Ishikawa (cell line): Measurements from ENCODE around the gene SLC27A5.

Experiments used
- CEBPB ChIP-seq: IDR thresholded peaks from 2 replicates; pipeline ENCODE4 v1.6.1; 2012
- CREB1 ChIP-seq: IDR thresholded peaks from 2 replicates; pipeline ENCODE4 v1.6.1; 2012; ENCODE audit warnings: low read depth
- EGR1 ChIP-seq: IDR thresholded peaks from 2 replicates; pipeline ENCODE4 v1.6.1; 2012
- EP300 ChIP-seq: IDR thresholded peaks from 2 replicates; pipeline ENCODE4 v1.6.1; 2012; ENCODE audit warnings: borderline replicate concordance
- FOXM1 ChIP-seq: IDR thresholded peaks from 2 replicates; pipeline ENCODE4 v1.6.1; 2012; ENCODE audit warnings: low read depth, borderline replicate concordance
- MAX ChIP-seq: IDR thresholded peaks from 2 replicates; pipeline ENCODE4 v1.6.1; 2012
- NFIC ChIP-seq: IDR thresholded peaks from 2 replicates; pipeline ENCODE4 v1.6.1; 2012
- RAD21 ChIP-seq: IDR thresholded peaks from 2 replicates; pipeline ENCODE4 v1.6.1; 2012; ENCODE audit warnings: low read depth
- REST ChIP-seq: IDR thresholded peaks from 2 replicates; pipeline ENCODE4 v1.6.1; 2012; ENCODE audit warnings: low read depth, mild to moderate bottlenecking
- TAF1 ChIP-seq: IDR thresholded peaks from 2 replicates; pipeline ENCODE4 v1.6.1; 2012; ENCODE audit warnings: low read depth, mild to moderate bottlenecking
- TCF12 ChIP-seq: IDR thresholded peaks from 2 replicates; pipeline ENCODE4 v1.6.1; 2012; ENCODE audit warnings: low read depth
- TEAD4 ChIP-seq: IDR thresholded peaks from 2 replicates; pipeline ENCODE4 v1.6.1; 2012
- USF1 ChIP-seq: IDR thresholded peaks from 2 replicates; pipeline ENCODE4 v1.6.1; 2012
- YY1 ChIP-seq: IDR thresholded peaks from 2 replicates; pipeline ENCODE4 v1.6.1; 2012; ENCODE audit warnings: low read depth
- ZBTB7A ChIP-seq: IDR thresholded peaks from 2 replicates; pipeline ENCODE4 v1.6.1; 2012; ENCODE audit warnings: low read depth

SLC27A5 gene

GRCh38 chr19:58483776-58484175, 28.0 kb downstream of the SLC27A5 start:
- TF ChIP-seq TCF12 (no peak), REST (no peak), TAF1 (no peak), RAD21 (no peak), ZBTB7A (no peak), FOXM1 (no peak), TEAD4 (no peak), NFIC (no peak), YY1 (no peak), CEBPB (no peak), EGR1 (no peak), CREB1 (no peak)

GRCh38 chr19:58482372-58482771, 29.4 kb downstream of the SLC27A5 start:
- TF ChIP-seq CREB1, result no peak
- TF ChIP-seq FOXM1, result no peak
- no peak for TF ChIP-seq TAF1
- TF ChIP-seq TCF12, result no peak
- no peak for TF ChIP-seq RAD21
- TF ChIP-seq CEBPB, result no peak
- TF ChIP-seq YY1, result no peak
- TF ChIP-seq TEAD4, result no peak
- no peak for TF ChIP-seq REST
- TF ChIP-seq EGR1, result no peak
- no peak for TF ChIP-seq USF1
- TF ChIP-seq MAX, result no peak
- no peak for TF ChIP-seq NFIC
- no peak for TF ChIP-seq ZBTB7A
- no peak for TF ChIP-seq EP300

GRCh38 chr19:58480831-58481230, 31.0 kb downstream of the SLC27A5 start:
- TF ChIP-seq EP300, result no peak
- TF ChIP-seq RAD21, result no peak
- no peak for TF ChIP-seq FOXM1

- no peak for TF ChIP-seq RAD21
- TF ChIP-seq ZBTB7A, result no peak
- no peak for TF ChIP-seq NFIC
- no peak for TF ChIP-seq TCF12
- TF ChIP-seq FOXM1, result no peak
- no peak for TF ChIP-seq CEBPB
- no peak for TF ChIP-seq CREB1
- TF ChIP-seq EP300, result no peak
- TF ChIP-seq TEAD4, result no peak
- TF ChIP-seq TAF1, result no peak
- TF ChIP-seq USF1, result no peak
- no peak for TF ChIP-seq EGR1
- no peak for TF ChIP-seq YY1
- no peak for TF ChIP-seq MAX
- TF ChIP-seq REST, result no peak
These were observed 31.3 kb downstream of the SLC27A5 start for GRCh38 chr19:58480481-58480830.
